Uterus (tissue), 4 donors: Measurements from ENCODE around the gene ENC1. TPM values are rescaled to one million over a fixed set of nuclear protein-coding genes. Genes with fewer than 3 reads are reported as not detected.
A peak's percentile ranks its signal among the peaks of the same experiment; 100 is the strongest.

ENCODE experiments used
- DNase-seq, 2 donors: peaks; one replicate each; pipeline ENCODE4 v3.0.0-alpha.2; 2019 to 2020
- H3K27ac ChIP-seq, 2 donors: fragments of 200-600 bp; sonication (generic); 1 replicate in 1 of 2; 2 replicates in 1 of 2; pipeline ENCODE4 v1.5.1; 2016 to 2018
- H3K27me3 ChIP-seq, 2 donors: fragments of 200-600 bp; sonication (generic); one replicate each; pipeline ENCODE4 v1.5.1; 2018 to 2019; ENCODE audit warnings: control low read depth in 1 of 2
- H3K36me3 ChIP-seq, 2 donors: fragments of 200-600 bp; sonication (generic); one replicate each; pipeline ENCODE4 v1.5.1; 2019; ENCODE audit warnings: control low read depth in 1 of 2
- H3K4me1 ChIP-seq, 2 donors: fragments of 200-600 bp; sonication (generic); one replicate each; pipeline ENCODE4 v1.5.1; 2018 to 2019; ENCODE audit warnings: control low read depth in 1 of 2
- H3K4me3 ChIP-seq, 2 donors: fragments of 200-600 bp; sonication (generic); 1 replicate in 1 of 2; 2 replicates in 1 of 2; pipeline ENCODE4 v1.5.1; 2018 to 2019; ENCODE audit warnings: mild to moderate bottlenecking in 1 of 2
- H3K9me3 ChIP-seq, 2 donors: fragments of 200-600 bp; sonication (generic); one replicate each; pipeline ENCODE4 v1.5.1; 2019; ENCODE audit warnings: control low read depth in 1 of 2
- POLR2A ChIP-seq, 2 donors: fragments of 450-650 bp; IDR thresholded peaks; one replicate each; pipeline ENCODE4 v1.6.1; 2016; ENCODE audit warnings: antibody characterized with exemption in 2 of 2, mild to moderate bottlenecking in 1 of 2, moderate library complexity in 1 of 2
- intact Hi-C: fragments of 100-400 bp; cut with DNase I; formaldehyde crosslinking; loops from one replicate; pipeline ENCODE4 v1.15.1; 2023; ENCODE audit warnings: low total_unique reads
- total RNA-seq, 4 donors: library from RNA; depleted of rRNA in 3 of 4; stranded (reverse); fragments of >200 nt in 3 of 4; gene quantifications; one replicate each; pipeline versions ENCODE4 v1.1.0 to v1.2.4, GENCODE V29; 2014 to 2023
- TF ChIP-seq, protein P1 (sequence below), 4 experiments: fragments of 200-600 bp in 2 of 4; fragments of 450-650 bp in 2 of 4; sonication (generic) in 2 of 4; IDR thresholded peaks; one replicate each; pipeline ENCODE4 v1.5.1; 2016 to 2019; ENCODE audit warnings: antibody characterized with exemption in 4 of 4, mild to moderate bottlenecking in 2 of 4, moderate library complexity in 1 of 4
- donor health status: DM: yes; HTN: yes; CAD: no.

ENC1 gene
- total RNA-seq, 4 donors from 2014 or later, result 0.59 to 75.0 (median 2.9) TPM

DNA sequence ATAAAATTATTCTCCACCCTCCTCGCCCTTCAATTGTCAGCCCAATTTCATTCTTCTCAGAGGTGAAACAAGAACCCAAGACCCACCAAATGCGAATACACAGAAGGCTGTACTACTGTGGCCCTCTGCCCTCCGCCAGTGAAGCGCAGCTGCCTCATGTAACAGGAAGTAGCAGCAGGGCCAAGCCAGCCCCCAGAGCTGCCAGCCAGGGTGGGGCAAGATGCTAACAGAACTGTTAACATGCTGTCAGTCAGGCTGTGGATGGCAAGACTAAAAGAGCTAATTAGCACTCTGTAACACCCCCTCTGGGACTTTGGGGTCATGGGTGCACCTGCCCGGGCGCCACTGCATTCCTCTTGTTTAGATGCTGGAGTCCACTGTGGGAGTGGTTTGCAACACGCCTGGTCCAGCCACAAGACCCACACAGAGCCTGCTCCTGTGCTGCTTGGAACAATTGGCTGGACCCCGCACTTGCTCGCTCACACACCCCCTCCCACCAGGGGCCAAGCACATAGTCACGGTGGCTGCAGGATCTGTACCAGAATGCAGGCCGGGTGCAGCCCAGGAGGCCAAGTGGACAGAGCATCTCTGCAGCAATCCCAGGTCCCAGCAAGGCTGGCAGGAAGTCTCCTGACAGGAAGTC lies 30.0 kb upstream of the ENC1 start:
- no peak overlapping the region for H3K4me3 ChIP-seq
- DNase-seq, result no peak
- no peaks in the 10 kb centered on the region for H3K27me3 ChIP-seq
- no peak for TF ChIP-seq POLR2A (IDR thresholded peaks at IDR 0.05)
- TF ChIP-seq, protein P1, sequence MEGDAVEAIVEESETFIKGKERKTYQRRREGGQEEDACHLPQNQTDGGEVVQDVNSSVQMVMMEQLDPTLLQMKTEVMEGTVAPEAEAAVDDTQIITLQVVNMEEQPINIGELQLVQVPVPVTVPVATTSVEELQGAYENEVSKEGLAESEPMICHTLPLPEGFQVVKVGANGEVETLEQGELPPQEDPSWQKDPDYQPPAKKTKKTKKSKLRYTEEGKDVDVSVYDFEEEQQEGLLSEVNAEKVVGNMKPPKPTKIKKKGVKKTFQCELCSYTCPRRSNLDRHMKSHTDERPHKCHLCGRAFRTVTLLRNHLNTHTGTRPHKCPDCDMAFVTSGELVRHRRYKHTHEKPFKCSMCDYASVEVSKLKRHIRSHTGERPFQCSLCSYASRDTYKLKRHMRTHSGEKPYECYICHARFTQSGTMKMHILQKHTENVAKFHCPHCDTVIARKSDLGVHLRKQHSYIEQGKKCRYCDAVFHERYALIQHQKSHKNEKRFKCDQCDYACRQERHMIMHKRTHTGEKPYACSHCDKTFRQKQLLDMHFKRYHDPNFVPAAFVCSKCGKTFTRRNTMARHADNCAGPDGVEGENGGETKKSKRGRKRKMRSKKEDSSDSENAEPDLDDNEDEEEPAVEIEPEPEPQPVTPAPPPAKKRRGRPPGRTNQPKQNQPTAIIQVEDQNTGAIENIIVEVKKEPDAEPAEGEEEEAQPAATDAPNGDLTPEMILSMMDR (IDR thresholded peaks at IDR 0.05), result no peak
- intact Hi-C loops, result no loop called here
- no peaks in the 10 kb centered on the region for H3K36me3 ChIP-seq
- no peaks in the 10 kb centered on the region for H3K4me1 ChIP-seq
- H3K9me3 ChIP-seq, result no peaks in the 10 kb centered on the region
- no peak overlapping the region for H3K27ac ChIP-seq

DNA sequence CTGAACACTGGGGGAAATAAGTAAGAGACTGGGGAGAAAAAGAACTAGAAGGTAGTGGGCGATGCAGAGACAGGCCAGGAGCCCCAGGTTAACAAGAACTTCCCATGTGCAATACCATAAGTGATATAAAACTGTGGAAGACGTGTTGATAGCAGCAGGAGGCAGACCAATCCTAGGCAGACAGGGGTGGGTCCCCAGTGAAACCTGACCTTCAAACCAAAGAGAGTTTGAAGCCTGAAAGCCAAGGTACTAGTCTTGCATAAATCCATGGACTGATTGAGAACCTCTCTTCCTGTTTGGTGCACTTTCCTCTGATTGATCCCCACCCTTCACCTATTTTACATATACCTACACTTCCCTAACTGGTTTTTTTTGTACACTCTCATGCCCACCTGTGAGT lies 29.3 kb upstream of the ENC1 start:
- Histone ChIP-seq H3K4me3 (no peak overlapping the region), H3K27ac (no peak overlapping the region), H3K9me3 (no peaks in the 10 kb centered on the region), H3K4me1 (no peaks in the 10 kb centered on the region), H3K36me3 (no peaks in the 10 kb centered on the region), H3K27me3 (no peaks in the 10 kb centered on the region)
- no peak for DNase-seq
- TF ChIP-seq, protein P1 (IDR thresholded peaks at IDR 0.05), result no peak
- no peak for TF ChIP-seq POLR2A (IDR thresholded peaks at IDR 0.05)
- intact Hi-C loops, result no loop called here

DNA sequence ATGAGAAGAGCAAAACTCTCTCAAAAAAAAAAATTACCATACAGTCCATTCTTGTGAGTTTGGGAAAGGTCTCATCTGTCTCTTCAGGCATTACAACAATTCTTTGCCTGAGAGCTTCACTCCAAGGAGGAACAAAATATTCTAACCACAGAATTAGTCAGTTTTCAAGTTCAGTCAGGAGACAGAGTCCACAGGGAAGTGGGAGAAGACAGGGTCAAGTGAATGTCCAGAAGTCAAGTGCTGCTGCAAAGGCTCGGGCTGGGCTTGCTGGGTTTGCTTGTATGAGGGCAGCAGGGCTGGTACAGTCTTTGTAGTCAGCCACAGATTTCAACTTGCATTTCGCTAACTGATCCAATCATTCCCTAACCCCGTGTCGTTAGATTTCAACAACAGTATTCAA lies 26.9 kb upstream of the ENC1 start:
- DNase-seq, result no peak
- H3K4me3 ChIP-seq, result no peak overlapping the region
- no peak overlapping the region for H3K27ac ChIP-seq
- no peak for TF ChIP-seq POLR2A (IDR thresholded peaks at IDR 0.05)
- TF ChIP-seq, protein P1 (IDR thresholded peaks at IDR 0.05), result no peak
- intact Hi-C loops, result no loop called here
- H3K9me3 ChIP-seq, result no peaks in the 10 kb centered on the region
- H3K27me3 ChIP-seq, result no peaks in the 10 kb centered on the region
- no peaks in the 10 kb centered on the region for H3K36me3 ChIP-seq
- no peaks in the 10 kb centered on the region for H3K4me1 ChIP-seq

DNA sequence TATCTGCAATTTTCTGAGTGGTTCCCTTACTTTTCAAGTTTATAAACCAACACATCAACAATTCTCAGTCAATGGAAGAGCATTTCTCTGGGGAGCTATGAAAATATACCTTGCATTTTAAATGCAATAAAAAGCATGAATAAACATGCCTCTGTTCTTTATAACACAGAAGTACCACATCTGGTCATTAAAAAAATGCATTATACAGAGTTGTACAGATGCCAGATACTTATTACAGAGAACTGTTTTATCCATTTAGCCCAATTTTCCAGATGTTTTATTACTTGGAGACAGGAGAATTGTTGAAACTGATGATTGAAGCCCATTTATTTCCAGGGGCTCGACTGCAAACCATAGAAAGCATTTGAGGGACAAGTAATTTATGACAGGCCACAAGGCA lies 25.3 kb upstream of the ENC1 start:
- no peak for TF ChIP-seq POLR2A (IDR thresholded peaks at IDR 0.05)
- TF ChIP-seq, protein P1 (IDR thresholded peaks at IDR 0.05), result no peak
- H3K9me3 ChIP-seq, result no peaks in the 10 kb centered on the region
- intact Hi-C loops, result no loop called here
- H3K27ac ChIP-seq, result no peak overlapping the region
- no peaks in the 10 kb centered on the region for H3K36me3 ChIP-seq
- DNase-seq, result no peak
- no peaks in the 10 kb centered on the region for H3K4me1 ChIP-seq
- H3K4me3 ChIP-seq, result no peak overlapping the region
- H3K27me3 ChIP-seq, result no peaks in the 10 kb centered on the region

DNA sequence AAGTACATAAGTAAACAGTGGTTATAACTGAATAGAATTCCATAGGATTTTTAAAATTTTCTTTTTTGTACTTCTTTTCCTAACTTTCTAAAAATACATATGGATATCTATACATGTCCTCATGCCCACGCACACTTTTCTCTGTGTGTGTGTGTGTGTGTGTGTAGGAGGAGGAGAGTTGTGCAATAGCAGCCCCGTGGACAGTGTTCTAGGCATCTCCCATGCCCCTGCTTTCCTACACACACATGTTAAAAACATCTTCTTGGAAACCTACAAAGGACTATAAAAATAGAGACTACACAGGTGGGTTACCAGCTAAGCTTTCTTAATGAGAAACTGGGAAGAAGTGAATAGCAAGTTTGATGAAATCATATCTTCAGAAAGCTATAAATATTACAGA lies 24.7 kb upstream of the ENC1 start:
- Histone ChIP-seq H3K9me3 (no peaks in the 10 kb centered on the region), H3K4me1 (no peaks in the 10 kb centered on the region), H3K27ac (peak overlapping the region in 1 of 2 donors; percentile 53), H3K36me3 (no peaks in the 10 kb centered on the region), H3K4me3 (no peak overlapping the region), H3K27me3 (no peaks in the 10 kb centered on the region)
- TF ChIP-seq, protein P1 (IDR thresholded peaks at IDR 0.05), result no peak
- TF ChIP-seq POLR2A (IDR thresholded peaks at IDR 0.05), result no peak
- intact Hi-C loops, result no loop called here
- DNase-seq, result peak in 1 of 2 donors; percentile 36
